HG02763 (cell line): ENCODE results near the gene SPOPL.

Source experiments
- ATAC-seq: cut with Tn5 transposase; IDR thresholded peaks from one replicate; pipeline ENCODE4 v1.9.1; 2021; ENCODE audit warnings: mild to moderate bottlenecking, moderate library complexity; ENCODE audit not compliant: unreplicated experiment

Gene SPOPL

DNA sequence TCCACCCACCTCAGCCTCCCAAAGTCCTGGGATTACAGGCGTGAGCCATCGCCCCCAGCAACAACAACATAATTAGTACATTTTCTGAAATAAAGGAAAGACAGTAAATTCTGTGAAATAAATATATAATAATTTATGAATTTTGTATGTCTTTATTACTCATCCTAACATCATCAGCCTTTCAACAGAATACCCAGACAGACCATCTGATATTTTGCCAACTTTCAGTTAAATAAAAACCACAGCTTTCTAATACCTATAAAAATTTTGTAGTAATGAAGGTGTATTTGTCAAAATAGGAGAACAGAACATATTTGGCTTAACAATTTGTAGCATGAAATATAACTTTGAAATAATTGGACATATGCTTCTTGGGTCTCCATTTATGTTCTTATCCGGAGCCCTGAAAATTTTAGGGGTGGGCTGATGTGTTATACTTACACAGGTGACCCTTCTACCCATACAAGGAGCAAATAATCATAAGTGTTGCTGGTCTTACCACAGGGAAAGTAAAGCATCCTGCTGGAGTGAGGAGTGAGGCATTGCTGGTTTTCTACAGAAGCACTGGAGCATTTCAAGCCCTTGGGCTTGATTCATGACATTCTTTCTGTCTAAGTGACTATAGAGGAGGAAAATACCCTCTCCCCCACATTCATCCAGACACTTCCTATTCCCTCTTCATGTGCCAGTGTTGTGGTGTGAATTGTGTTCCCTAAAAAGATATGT lies 99.3 kb downstream of the SPOPL start:
- no peak for ATAC-seq

DNA sequence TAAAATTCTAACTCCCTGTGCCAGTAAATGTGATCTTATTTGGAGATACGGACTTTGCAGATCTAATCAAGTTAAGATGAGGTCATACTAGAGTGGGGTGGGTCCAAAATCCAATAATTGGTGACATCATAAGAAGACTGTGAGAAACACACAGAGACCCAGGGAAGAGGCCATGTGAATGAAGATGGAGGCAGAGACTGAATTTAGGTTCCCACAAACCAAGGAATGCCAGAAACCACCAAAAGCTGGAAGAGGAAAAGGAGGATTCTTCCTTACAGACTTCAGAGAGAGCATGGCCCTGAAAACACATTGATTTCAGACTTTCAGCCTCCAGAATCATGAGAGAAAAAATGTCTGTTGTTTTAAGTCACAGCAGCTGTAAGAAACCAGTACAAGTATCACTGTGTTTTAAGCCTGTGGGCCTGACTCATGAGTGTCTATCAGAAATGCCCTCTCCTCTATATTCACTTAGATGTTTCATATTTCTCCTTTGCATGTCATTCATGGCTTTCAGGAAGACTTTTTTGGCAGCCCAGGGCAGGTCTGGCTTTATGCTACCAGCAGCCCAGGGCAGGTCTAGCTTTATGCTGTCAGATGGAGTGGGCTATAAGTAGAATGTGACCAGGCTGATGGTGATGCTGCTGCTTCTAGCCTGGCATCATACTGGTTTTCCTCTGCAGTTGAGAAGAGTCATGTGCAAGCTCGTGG lies 100.0 kb downstream of the SPOPL start:
- ATAC-seq = no peak

DNA sequence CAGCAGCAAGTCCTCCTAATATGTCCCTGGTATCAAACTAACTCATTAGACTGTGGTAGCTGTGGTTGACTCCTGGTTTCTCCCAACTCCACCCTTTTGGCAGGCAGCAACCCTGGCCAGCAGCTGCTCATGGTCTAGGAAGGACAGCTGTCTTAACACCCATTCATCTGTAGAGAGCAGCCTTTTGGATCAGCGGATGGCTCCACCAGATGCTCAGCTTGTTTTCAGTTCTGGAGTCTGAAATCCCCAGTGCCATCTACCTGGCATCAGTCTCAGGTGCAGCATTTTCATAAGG lies 100.5 kb downstream of the SPOPL start:
- ATAC-seq = no peak

DNA sequence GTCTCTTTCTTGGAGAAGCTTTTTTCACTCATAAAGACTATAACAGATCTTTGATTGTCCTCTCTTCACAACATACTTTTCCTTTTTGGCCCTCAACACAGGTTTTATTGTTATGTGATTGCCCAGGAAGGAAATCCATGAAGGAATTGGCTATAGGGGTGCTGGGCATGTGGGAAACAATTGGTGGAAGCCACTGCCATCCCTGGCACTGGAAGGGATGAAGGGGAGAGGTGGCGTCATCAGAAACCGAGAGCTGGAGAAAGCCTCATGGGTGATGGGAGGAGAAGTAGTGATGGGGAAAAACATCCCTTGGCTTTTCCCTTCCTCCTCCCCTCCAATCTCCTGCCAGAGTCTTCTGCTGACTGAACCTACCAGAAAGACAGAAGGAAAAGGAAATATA lies 106.2 kb downstream of the SPOPL start:
- ATAC-seq = no peak

DNA sequence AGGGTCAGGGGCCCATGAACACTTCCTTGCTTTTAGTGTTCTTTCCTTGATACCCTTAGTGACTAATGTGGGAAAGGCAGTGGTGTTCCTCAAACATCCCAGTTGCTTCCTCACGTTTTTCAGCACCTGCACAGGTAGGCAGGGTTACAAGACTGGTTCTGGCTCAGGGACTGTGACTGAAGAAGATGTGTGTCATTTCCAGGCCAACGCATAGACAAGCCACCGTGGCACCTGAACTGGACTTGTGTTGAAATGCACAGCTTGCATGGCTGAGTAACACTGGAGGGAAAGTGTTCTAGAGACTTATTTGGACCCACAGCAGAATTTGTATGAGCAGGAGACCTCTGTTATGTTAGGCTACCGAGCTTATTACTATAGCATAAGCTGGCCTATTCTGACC lies 107.9 kb downstream of the SPOPL start:
- no peak for ATAC-seq

DNA sequence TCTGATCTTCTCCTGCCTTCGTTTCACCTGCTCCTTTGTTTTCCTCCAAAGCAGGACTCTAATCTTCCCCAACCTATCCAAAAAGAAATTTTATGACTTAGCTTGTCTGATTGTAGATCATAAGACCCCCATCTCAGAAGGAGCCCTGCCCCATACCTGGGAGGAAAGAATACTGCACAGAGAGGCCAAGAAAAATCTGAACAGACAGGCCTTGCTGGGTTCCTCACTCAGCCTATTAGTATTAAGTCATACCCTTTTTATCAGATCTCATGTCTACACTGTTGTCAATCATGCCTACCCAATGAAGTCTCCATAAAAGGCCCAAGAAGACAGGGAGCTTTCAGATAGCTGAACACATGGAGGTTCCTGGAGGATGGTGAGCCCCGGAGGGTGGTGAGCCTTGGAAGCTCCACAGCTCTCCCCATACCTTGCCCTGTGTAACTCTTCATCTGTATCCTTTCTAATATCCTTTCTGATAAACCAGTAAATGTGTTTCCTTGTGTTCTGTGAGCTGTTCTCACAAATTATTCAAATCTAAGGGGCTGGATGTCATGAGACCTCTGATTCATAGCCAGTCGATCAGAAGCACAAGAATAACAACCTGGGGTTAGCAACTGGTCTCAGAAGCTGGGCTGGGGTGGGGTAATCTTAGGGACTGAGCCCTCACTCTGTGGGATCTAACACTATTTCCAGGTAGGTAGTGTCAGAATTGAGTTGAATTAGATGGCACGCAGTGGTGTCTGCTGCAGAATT lies 108.8 kb downstream of the SPOPL start:
- no peak for ATAC-seq

DNA sequence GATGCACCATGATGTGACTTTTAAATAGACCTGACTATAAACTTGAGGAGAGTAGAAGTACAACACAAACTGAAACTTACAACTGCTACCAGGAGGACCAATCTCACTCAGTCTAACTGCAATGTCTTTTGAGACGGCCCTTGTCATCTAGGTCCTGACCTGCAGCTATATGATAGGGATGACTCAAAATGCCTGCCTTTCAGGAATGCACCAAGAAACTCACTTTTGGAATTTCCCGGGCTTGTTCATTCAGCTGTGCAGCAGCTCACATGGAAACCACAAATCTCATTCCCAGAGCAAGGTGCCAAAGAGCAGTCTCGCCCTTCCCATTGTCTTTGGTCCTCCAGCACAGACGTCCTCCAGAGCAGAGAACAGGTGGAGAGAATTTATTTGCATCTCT lies 113.7 kb downstream of the SPOPL start:
- no peak for ATAC-seq

DNA sequence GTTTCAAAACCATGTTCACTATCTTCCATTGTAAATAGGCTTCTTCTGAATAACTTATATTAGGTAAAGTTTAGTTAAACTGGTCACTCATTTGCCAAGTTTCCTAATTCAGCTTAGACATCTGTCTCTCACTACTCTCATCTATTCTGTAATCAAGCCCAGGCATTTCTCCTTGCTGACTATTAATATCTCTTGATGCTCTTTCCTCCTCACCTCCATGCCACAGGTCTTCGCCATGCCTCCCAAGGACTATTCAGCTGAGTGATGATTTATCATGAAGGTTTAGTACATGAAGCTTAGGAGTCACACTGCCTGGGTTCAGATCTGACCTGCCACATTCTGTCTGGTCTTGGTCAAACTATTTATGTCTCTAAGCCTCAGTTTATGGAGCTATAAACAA lies 115.5 kb downstream of the SPOPL start:
- no peak for ATAC-seq

DNA sequence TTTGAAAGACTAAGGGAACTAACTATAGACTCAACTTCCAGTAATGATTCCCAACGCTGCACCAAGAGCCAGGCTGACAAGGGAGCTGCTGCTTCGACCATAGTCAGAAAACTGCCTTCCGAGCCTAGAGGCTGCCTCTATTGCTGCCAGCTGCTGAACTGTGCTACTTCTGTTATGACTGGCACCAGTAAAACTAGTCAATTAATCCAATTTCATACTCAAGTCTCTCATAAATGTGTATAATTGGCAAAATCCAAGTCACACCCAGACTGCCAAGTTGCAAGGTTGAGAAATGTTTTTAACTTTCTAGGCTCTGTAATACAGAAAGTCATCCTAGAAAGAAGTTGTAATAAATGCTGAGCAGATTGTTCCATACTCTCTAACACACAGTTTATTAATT lies 117.4 kb downstream of the SPOPL start:
- ATAC-seq = no peak

DNA sequence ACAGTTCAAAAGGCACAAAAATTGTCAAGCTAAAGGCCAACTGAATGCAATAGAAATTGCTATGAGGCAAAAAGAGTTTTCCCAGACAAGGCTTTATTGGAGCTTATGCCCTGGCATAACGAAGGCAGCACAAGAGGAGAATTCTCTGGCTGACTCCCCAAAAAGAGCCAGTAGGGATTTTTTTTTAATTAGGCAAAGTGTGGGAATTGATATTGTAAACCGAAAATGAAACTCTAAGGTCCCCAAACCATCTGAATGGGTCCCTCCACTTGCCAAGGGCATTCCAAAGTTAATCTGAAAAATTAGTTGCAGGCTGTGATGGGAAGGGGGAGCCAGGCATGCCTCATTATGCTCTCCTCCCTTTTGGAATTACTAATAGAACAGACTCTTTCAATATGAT lies 118.9 kb downstream of the SPOPL start:
- ATAC-seq = no peak

DNA sequence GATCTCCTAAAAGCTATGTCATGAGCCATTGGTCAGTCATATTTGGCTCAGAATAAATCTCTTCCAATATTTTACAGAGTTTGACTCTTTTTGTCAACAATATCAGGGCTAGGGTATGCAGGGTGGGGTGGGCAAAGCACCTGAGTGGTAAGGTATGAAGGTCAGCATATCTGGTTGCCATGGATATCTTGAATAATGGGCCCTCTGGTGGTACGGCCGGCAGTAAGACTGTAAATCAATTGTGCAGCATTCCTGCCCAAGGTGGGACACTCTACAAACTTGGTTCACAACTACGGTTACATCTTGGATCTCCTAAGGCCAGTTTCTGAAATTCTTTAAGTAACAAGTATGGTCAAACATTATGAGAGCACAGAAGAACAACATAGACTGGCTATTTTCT lies 119.6 kb downstream of the SPOPL start:
- no peak for ATAC-seq

DNA sequence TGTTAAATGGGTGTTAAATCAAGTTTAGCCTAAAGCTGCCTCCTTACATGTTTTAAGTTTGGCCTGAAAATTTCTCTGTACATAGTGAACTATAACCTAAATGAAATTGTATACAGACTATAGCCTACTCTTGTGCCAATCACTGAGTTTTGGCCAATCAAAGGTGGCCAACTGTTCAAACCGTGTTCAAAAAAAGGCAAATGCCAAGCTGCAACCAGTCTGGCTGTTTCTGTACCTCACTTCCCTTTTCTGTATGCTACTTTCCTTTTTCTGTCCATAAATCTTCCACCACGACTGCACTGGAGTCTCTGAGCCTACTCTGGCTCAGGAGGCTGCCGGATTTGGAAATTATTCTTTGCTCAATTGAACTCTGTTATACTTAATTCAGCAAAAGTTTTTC lies 121.0 kb downstream of the SPOPL start:
- ATAC-seq = no peak
